Stimulated activated naive CD4-positive, alpha-beta T cell (primary cell): ENCODE results near the gene BBS12.
A peak's percentile ranks its signal among the peaks of the same experiment; 100 is the strongest.

Source experiments
- DNase-seq, 6 experiments: peaks; one replicate each; lab custom pipeline; 2025; lab: John Stamatoyannopoulos, UW

BBS12 gene

DNA sequence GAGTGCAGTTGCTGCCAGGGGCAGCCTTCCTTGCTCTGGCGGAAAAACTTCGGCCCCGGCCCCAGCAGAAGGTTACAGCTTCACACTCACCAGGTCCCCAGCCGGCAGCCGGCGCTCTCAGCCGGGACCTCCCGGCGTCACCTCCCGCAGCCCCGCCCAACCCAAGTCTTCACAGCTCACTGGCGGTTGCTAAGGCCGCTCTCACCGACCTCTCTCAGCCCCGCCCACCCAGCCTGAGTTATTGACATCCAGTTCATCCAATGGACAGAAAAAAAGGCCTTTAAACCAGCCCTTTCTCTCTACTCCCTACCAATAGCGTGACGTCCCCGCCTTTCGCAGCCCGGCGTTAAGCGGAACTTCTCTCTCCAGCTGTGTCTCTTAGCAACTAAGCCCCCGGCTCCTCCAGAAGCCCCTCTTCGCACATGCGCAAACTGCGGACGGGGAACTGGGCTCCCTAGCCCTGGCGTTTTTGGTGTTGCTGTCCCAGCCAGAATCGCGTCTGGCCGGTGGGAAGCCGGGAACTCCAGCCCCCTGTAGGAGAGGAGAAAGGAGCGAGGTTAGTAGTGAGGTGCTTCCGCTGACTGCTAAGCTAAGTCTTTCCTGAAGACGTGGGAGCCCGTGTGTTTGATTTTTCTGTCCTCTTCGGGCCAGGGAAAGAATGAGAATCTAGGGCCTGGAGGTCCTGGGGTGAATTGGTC, at the start of gene BBS12:
TSS of gene BBS12 (plus strand) at position 376 of the 698 bp plus-strand sequence. CDS start 9,189 bp downstream, outside the sequence.
- peak; percentile 95 to 99 (median 98) for DNase-seq

DNA sequence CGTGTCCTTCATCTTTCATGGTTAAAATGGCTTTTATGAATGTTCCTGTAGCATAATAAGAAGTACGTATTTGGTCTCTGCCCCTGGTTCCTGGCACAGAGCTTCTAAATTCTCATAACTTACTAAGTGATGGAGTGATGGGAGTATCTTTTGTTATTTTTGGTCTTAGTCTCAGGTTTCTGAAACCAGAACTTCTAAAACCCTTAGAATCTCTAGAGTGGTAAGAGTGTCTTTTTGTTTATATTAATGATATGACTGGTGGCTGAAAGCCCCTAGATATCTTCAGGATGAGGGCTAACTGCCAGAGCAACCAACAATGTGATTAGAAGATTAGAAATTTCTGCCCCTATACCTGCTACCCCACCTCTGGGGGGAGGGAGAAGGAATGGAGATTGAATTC, 45.8 kb upstream of the BBS12 start:
- no peak for DNase-seq

DNA sequence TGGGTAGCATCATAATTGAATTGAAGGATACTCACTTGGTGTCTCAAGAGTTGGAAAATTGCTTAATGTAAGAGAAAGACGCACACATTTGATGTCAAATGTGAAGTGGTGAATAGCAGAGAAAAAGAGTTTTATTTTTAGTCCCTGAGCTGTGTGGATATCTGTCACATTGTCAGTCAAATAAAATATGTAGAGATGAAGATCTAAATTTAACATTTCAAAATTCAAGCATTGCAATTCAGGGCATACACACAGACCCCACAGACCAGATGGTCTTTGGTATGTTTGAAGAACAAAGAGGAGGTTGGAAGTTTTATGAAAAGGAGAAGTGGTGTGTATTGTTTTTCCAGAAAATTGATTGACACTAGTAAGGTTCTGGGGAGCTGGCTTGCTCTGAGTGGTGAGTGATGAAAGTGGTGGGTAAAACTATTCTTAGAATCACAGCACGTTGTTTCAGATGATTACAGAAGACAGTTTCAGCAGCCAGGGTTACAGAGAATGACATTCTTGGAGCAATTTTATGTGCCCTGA, 44.9 kb upstream of the BBS12 start:
- DNase-seq, result no peak

DNA sequence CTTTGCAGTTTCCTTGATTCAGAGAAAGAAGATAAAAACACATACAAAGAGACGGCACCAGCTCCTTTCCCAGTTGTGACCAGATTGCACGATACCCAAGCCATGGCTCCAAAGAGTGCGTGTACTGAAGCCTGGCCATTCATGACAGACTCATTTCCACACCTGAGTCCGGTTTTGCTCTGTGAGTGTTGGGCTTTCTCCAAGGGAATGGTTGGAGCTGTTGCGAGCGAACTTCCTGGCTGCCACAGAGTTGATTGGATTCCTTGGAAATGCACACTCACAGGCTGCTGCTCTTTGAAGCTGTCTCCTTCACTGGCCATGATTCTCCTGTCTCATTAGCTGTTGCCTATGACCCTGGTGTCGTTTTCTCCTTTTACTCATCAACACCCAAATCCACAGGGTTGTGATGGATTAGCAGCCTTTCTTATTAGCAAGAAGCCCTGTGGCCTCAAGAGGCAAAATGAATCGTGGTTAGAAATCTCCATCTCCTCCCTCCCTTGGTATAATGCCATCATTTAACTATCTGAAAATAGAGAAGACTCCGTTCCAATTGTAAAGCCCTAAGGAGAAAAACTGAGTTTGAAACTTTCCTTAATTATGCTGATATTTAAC, 43.9 kb upstream of the BBS12 start:
- no peak for DNase-seq

DNA sequence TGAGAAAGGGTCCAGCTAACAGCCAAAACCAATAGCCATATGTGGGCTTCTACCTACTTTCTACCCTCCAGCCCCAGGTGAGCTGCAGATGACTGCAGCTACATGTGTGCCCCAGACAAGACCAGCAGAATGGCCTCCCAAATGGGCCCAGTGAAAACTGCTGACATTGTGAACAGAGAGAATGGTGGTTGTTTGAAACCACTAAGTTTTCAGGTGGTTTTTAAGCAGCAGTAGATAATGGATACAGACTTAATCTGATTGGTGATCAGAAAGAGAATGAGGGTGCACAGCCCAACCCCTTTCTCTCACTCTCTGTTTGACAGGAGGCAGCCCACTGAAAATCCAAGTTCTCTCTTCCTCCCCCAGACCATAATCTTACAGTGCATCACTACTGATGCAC, 42.5 kb upstream of the BBS12 start:
- DNase-seq, result no peak

DNA sequence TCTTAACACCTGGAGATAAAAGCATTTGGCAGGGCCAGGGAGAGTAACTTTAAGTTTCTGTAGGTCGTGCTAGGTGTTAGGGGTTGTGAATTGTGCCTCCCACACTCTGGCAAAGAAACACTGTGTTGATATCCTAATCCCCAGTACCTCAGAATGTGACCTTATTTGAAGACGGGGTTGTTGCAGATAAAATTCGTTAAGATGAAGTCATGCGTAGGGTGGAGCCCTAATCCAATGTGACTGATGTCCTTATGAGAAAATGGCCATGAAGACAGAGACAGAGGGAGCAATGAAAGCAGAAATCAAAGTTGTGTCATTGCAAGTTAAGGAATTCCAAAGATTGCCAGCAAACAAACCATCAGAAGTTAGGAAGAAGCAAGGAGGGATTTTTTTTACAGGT, 40.5 kb upstream of the BBS12 start:
- DNase-seq, result no peak

DNA sequence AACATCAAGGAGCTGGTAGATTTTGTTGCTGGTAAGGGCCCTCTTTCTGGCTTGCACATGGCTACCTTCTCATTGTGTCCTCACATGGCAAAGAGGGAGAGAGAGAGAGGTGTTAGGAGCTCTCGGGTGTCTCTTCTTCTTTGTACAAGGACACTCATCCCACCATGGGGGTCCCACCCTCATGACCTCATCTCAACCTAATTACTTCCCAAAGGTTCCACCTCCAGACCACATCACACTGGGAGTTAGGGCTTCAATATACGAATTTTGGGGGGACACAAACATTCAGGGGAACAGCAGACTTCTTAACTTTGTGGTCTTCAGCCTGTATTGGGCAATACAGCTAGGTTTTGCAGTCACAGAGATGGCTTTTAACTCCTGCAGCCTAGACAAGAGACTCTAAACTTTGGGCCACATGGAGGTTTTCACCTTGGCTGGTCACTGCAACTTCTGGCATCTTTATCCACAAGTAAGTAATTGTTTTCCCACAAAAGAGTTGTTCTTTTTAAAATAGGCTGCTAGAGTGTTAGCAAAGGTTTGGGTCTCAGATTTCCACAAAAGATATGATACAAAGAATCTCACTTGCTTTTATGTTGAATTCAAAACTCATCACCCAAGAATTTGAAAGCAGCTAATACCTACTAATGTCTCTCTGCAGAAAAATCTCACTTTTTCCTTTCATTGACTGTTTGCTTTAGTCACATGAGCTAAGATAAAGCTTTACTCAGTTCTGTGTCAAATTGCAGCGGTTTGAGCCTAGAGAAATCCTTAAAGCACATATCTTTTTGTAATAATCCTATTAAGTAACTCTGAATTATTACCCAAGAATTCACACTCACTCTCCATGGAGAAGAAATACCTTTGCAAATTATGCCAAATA, 39.6 kb upstream of the BBS12 start:
- DNase-seq, result no peak

DNA sequence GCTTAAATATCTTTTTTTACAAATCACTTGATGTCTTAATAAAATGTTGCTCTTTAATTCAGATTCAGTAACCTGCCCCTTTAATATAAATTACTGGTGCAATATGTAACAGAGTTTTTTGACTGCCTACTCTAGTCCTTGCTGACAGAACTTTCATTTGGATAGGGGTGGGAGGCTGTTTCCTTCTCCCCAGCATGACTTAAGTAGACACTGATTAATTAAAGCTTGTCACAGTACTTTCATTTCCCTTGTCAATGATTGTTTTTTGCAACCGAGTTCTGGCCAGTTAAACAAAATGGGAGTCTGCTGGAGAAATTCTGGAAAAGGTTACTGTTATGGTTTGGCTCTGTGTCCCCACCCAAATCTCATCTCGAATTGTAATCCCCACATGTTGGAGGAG, 37.3 kb upstream of the BBS12 start:
- no peak for DNase-seq

DNA sequence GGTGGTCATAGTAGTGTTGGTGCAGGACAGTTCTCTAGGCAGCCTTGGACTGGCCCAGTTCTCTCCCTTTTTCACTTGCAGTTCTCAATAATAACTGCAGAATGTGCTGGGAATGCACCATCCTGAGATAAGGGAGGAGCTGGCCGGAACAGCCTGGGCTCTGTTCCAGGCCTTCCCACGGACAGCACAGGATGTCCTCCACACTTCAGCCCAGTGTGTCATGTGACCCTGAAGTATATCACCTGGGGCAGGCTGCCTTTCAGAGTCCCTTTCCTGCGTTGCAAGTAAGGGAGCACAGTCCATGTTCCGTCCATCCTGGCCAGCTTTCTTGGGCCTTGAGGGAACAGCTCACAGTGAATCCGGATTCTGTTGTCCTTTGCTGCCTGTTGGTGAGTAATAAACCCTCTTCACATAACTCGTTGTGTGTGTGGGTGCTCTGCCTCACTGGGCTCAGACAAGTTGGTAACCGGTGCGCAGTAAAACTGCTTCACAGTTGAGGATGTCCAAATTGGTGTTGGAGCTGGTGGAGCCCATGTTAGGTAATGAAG, 32.3 kb upstream of the BBS12 start:
- no peak for DNase-seq

DNA sequence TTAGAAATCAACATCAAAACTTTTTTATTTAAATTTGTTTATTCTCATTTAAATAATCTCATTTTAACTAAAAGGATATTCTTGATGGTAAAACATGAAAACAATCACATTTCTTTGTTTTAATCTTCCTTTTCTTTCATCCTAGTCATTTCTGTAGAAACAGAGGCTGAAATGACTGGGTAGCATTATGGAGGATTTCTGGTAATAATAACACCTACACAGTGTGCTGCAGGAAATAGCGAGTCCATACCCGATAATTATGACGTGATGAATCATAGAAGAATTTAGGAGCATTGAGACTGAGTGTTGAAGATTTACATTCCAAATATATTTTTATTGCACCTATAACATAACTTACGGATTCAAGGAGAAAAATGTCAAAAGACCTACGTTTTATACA, 31.4 kb upstream of the BBS12 start:
- DNase-seq, result no peak

DNA sequence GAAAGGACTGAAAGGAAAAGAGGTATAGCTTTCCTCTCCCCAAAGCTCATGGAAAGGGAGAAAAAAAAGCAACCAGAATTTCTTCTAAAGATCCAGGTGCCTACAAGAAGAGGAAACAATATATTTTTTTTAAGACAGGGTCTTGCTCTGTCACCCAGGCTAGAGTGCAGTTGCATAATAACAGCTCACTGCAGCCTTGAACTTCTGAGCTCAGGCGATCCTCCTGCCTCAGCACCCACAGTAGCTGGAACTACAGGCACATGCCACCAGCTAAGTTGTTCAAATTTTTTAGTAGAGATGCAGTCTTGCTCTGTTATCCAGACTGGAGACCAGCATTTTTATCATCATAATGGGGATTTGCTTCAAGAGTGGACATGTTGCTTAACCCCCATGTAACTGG, 30.5 kb upstream of the BBS12 start:
- DNase-seq, result no peak

DNA sequence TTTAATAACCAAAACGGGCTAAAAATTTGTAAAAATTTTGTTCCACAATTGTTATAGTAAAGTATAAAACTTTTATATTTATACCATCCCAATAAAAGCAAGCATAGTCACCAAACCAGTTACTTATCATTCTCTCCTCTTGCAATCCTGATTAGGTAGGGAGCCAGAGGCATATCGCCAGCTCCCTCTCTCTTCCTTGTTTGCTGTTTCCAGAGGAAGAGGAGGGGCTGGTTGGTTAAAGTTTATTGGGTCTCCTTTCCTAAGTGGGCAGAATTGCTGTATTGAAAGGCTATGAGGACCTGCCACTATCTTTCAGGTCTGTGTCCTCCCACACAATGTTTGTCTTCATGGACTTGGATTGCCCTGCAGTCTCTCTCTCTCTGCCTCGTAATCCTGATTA, 29.6 kb upstream of the BBS12 start:
- DNase-seq, result no peak

DNA sequence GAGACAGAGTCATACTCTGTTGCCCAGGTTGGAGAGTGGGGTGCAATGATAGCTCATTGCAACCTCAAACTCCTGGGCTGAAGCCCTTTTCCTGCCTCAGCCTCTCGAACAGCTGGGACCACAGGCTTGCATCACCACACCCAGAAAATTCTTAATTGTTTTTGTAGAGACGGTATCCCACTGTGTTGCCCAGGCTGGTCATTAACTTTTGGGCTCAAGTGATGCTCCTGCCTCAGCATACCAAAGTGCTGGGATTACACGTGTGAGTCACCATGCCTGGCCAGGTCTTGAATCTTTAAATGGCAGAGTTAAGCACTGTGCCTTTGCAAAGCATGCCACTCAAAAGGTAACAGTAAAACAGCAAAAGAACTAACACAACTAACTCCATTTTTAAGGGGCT, 28.6 kb upstream of the BBS12 start:
- no peak for DNase-seq

DNA sequence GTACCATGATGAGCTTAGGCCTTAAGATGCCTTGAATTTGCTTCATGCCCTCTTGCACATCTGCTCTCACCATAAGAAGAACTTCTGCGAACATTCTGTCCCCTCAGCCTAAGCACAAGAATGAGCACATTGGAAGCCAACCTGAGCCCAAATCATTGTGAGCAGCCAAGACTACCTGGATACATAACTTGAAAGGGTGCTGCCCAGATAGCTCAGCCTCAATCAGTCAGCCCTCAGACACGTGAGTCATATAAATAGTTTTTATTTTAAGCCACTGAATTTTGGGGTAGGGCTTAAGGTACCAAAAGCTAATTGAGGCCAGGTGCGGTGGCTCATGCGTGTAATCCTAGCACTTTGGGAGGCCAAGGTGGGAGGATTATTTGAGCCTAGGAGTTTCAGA, 27.5 kb upstream of the BBS12 start:
- DNase-seq, result no peak

DNA sequence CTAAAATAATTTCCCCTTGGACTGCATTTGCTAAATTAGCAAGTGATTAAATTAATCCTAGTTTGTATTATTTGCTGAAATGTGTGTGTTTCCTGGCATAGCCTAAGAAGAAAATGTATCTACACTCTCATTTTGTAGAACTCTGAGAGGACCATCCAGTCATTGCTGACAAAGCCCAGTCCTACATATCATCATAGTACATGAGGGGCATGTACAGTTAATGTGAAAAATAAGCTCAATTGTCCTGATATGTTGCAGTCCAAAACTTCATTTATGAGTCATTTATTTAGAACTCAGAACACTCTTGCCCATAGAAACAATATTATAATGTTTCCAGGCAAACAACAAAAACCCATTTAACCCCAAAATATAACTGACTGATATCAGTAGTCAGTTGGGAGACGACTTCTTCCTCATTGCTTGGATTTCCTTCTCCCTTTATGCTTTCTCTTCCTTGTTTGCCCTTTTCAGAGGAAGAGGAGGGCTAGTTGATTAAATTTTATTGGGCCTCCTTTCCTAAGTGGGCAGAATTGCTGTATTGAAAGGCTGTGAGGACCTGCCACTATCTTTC, 26.9 kb upstream of the BBS12 start:
- DNase-seq, result no peak

DNA sequence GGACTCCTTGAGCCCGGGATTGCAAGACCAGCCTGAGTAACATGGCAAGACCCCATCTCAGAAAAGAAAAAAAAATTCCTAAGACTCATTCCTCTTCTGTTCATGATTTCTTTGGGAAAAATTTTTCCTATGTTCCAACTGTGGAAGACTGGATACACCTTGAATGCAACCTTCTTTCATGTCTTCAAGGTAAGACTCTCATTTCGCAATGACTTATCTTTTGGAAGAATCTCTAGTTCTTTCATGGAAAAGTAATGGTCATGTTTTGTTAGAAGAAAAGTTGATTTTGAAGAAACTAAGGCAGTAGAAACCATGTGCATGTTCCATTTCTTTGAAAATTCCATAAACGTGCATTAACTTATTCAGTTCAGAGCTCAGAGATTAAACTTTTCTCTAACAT, 26.0 kb upstream of the BBS12 start:
- no peak for DNase-seq

DNA sequence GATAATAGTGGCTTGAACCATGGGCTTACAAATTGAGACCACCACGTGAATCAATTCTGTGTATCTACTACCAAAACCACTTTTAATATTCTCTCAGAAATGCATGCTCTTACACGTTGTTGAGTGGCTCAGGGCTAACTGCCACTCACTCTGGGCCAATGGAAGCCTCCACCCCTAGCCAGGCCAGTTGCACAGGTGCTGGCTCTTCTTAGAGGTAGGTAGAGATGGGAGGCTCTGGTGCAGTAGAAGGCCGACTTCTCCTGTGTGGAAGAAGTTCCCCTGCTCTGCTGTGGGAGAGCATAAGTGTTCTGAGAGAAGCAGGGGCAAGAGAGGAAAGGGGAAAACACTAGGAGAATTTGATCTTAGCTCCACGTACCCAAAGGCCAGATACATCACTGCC, 25.0 kb upstream of the BBS12 start:
- DNase-seq, result no peak

DNA sequence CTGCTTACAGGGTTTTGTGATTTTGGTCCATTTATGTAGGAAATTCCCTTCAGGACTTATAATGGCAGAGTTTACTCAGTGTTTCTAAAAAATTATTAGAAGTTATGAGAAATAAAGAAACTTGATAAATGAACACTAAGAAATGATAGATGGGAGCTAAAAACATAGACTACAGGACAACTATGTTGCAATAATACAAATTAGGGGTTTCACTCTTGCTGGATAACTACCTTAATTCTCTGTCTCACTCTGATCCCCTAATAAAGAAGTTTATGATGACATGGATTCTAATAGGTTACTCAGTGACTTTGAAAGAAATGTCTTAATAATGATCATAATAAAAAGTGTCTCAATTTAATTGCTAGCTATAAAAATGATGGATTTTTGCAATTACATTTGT, 23.3 kb upstream of the BBS12 start:
- DNase-seq, result no peak

DNA sequence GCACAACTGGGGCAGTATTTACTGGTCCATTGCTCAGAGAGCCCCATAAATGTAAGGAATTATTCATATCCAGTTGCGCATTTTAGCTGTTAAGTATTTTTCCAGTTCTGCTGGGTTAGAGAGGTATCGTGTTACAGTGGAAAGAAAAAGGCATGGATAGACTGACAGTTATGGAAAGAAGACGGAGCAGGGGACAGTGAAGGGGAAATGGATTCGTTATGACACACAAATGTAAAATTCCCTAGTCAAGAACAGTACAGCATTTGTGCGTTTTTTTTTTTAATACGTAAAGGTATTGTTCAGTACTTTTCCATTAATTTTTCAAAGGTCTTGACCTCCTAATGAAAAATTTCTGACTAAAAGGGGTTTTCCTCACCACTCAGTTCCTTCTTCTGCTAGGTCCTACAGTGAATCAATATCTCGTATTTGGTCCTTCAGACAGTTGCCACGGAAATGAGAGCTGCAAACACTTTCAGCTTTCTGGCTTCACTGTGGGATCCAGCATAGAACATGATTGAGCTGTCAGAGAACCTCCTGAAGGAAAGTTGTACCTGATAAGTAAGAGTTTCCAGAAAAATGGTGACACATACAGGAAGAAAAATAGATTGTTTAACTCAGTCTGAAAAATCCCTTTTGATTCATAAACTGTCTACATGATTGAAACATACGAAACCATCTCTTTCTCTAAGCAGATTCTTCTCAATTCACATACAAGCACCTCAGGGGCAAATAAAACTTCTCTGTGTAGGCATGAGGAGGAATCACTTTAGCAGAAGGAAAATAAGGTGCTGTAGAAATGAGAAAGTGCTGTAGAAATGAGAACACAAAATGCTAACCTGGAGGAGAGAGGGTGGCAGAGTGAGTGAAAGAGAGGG, 21.8 kb upstream of the BBS12 start:
- no peak for DNase-seq

DNA sequence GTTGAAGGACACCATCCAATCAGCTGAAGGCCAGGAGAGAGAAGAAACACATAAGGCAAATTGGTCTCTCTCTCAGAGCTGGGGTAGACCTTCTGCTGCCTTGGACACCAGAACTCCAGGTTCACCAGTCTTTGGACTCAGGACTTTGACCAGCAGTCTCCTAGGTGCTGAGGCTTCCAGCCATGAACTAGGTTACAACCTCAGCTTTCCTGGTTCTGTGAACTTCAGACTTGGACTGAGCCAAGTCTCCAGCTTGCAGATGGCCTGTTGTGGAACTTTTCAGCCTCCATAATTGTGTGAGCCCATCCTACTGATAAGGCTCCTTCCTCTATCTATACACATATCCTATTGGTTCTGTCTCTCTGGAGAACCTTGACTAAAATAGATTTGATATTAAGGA, 20.6 kb upstream of the BBS12 start:
- DNase-seq, result no peak

DNA sequence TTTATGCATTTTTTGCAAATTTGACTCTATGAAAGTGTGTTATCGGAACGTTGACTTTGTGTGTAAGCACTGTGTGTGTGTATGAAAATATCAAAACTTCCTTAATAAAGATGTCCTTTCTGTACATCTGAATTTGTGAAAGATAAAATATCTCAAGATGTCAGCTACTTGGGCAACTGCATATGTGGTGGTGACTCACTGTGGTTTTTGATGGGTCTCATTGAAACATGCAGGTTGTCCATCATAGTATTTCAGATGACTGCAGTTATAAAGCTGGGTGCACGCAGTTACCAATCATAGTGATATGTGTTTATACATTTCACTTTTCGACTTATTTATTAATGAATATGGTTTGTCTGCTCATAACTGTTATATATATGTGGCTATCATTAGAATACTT, 19.7 kb upstream of the BBS12 start:
- DNase-seq, result no peak
